SK-N-MC (cell line): ENCODE measurements around the gene FRK.

Source experiments
- EZH2 ChIP-seq: fragments of 200-600 bp; sonication (generic); IDR thresholded peaks from one replicate; pipeline ENCODE4 v1.6.1; 2017; ENCODE audit warnings: antibody characterized with exemption
- POLR2AphosphoS5 ChIP-seq: IDR thresholded peaks from 2 replicates; pipeline ENCODE4 v1.6.1; 2012; ENCODE audit warnings: mild to moderate bottlenecking, low read depth, low read length, borderline replicate concordance

GRCh38 chr6:116050737-116051136, 10.0 kb downstream of the FRK start:
- TF ChIP-seq POLR2AphosphoS5, result no peak
- TF ChIP-seq EZH2, result no peak
